WTC11 (cell line): ENCODE measurements around the gene KCNJ1. TPM values are rescaled to one million over a fixed set of nuclear protein-coding genes. Genes with fewer than 3 reads are reported as not detected.

Experiments used
- ATAC-seq: fragments of 200-7000 bp; cut with Tn5 transposase; 2 replicates; pipeline ENCODE4 v1.10.0; 2021; ENCODE audit warnings: mild to moderate bottlenecking, moderate library complexity
- CTCF ChIA-PET: fragments of 300-600 bp; sonication (Branson Sonifier 250); formaldehyde crosslinking; loops from one replicate; lab custom pipeline; 2021; ENCODE audit warnings: antibody characterized with exemption; lab: Charles Lee
- POLR2A ChIA-PET: fragments of 350-600 bp; sonication (Branson Sonifier 250); formaldehyde crosslinking; loops from one replicate; lab custom pipeline; 2021; ENCODE audit warnings: antibody characterized with exemption; lab: Charles Lee
- DNase-seq: peaks from one replicate; pipeline ENCODE4 v3.0.0; 2021; ENCODE audit warnings: low spot score
- H3K27ac Mint-ChIP-seq: 2 replicates; pipeline ENCODE4 v1.8.0; 2021; ENCODE audit warnings: mixed read lengths
- H3K27me3 Mint-ChIP-seq: 2 replicates; pipeline ENCODE4 v1.8.0; 2021; ENCODE audit warnings: low read depth, mild to moderate bottlenecking, moderate library complexity, mixed read lengths
- H3K36me3 Mint-ChIP-seq: 2 replicates; pipeline ENCODE4 v1.8.0; 2021; ENCODE audit warnings: mixed read lengths
- H3K4me1 Mint-ChIP-seq: 2 replicates; pipeline ENCODE4 v1.8.0; 2022; ENCODE audit warnings: mixed read lengths
- H3K4me3 Mint-ChIP-seq: 2 replicates; pipeline ENCODE4 v1.8.0; 2021; ENCODE audit warnings: mild to moderate bottlenecking, moderate library complexity, mixed read lengths
- H3K9me3 Mint-ChIP-seq: 2 replicates; pipeline ENCODE4 v1.8.0; 2021; ENCODE audit warnings: mixed read lengths
- AR ChIP-seq: fragments of 250-450 bp; sonication (Bioruptor Pico); IDR thresholded peaks from 2 replicates; pipeline ENCODE4 v1.9.0; 2021; ENCODE audit warnings: mild to moderate bottlenecking
- ATF2 ChIP-seq: sonication (generic); formaldehyde crosslinking; IDR thresholded peaks from 2 replicates; pipeline ENCODE4 v1.8.1; 2022; ENCODE audit warnings: low read depth, missing genetic modification reagents, borderline replicate concordance
- ATF6 ChIP-seq: sonication (generic); formaldehyde crosslinking; IDR thresholded peaks from 2 replicates; pipeline ENCODE4 v1.8.1; 2023; ENCODE audit warnings: mild to moderate bottlenecking, missing genetic modification reagents
- CBFB ChIP-seq: sonication (generic); formaldehyde crosslinking; IDR thresholded peaks from 2 replicates; pipeline ENCODE4 v1.8.1; 2022; ENCODE audit warnings: mild to moderate bottlenecking, low read depth, missing genetic modification reagents
- E2F4 ChIP-seq: sonication (generic); formaldehyde crosslinking; IDR thresholded peaks from 2 replicates; pipeline ENCODE4 v1.8.1; 2022; ENCODE audit warnings: low read depth, mild to moderate bottlenecking, moderate library complexity, missing genetic modification reagents, borderline replicate concordance
- ETV6 ChIP-seq: sonication (generic); formaldehyde crosslinking; IDR thresholded peaks from 2 replicates; pipeline ENCODE4 v1.8.1; 2022; ENCODE audit warnings: mild to moderate bottlenecking, missing genetic modification reagents
- FOXP1 ChIP-seq: sonication (generic); formaldehyde crosslinking; IDR thresholded peaks from 2 replicates; pipeline ENCODE4 v1.8.0; 2022; ENCODE audit warnings: missing genetic modification reagents, mild to moderate bottlenecking, moderate library complexity, borderline replicate concordance
- IRF1 ChIP-seq: sonication (generic); formaldehyde crosslinking; IDR thresholded peaks from 2 replicates; pipeline ENCODE4 v1.8.0; 2023; ENCODE audit warnings: missing genetic modification reagents
- JUN ChIP-seq: sonication (generic); formaldehyde crosslinking; IDR thresholded peaks from 2 replicates; pipeline ENCODE4 v1.8.0; 2023; ENCODE audit warnings: mild to moderate bottlenecking, missing genetic modification reagents
- NFE2L1 ChIP-seq: sonication (generic); formaldehyde crosslinking; IDR thresholded peaks from 2 replicates; pipeline ENCODE4 v1.8.1; 2023; ENCODE audit warnings: missing genetic modification reagents
- STAT6 ChIP-seq: sonication (generic); formaldehyde crosslinking; conservative IDR thresholded peaks from 2 replicates; pipeline ENCODE4 v1.8.1; 2023; ENCODE audit warnings: mild to moderate bottlenecking, low read depth, missing genetic modification reagents, moderate library complexity
- TEAD1 ChIP-seq: sonication (generic); formaldehyde crosslinking; IDR thresholded peaks from 2 replicates; pipeline ENCODE4 v1.8.0; 2022; ENCODE audit warnings: mild to moderate bottlenecking, missing genetic modification reagents
- USF1 ChIP-seq: sonication (generic); formaldehyde crosslinking; IDR thresholded peaks from 2 replicates; pipeline ENCODE4 v1.8.0; 2022; ENCODE audit warnings: mild to moderate bottlenecking, missing genetic modification reagents
- ZMAT4 ChIP-seq: fragments of 250-450 bp; sonication (Bioruptor Pico); IDR thresholded peaks from 2 replicates; pipeline ENCODE4 v1.9.0; 2021; ENCODE audit warnings: mild to moderate bottlenecking
- ZNF138 ChIP-seq: sonication (generic); formaldehyde crosslinking; conservative IDR thresholded peaks from 2 replicates; pipeline ENCODE4 v1.8.1; 2022; ENCODE audit warnings: mild to moderate bottlenecking, moderate library complexity, missing genetic modification reagents
- ZNF512 ChIP-seq: sonication (generic); formaldehyde crosslinking; IDR thresholded peaks from 2 replicates; pipeline ENCODE4 v1.8.1; 2022; ENCODE audit warnings: missing genetic modification reagents, borderline replicate concordance
- ZNF671 ChIP-seq: fragments of 250-450 bp; sonication (Bioruptor Pico); IDR thresholded peaks from 2 replicates; pipeline ENCODE4 v1.8.0; 2021; ENCODE audit warnings: mild to moderate bottlenecking
- total RNA-seq: library from RNA; stranded (reverse); gene quantifications from 3 replicates; pipeline ENCODE4 v1.2.3, GENCODE V29; 2021

The KCNJ1 gene
- total RNA-seq, 1 experiment from 2014 or later, result 0.24 TPM

- no peak for TF ChIP-seq ATF2 (CRISPR knock-in tag)
- no peak for TF ChIP-seq E2F4 (CRISPR knock-in tag)
- TF ChIP-seq NFE2L1 (CRISPR knock-in tag), result no peak
- TF ChIP-seq ATF6 (CRISPR knock-in tag), result no peak
Measured at GRCh38 chr11:128822130-128822529, 45.0 kb downstream of the KCNJ1 start (continued).

GRCh38 chr11:128821556-128821955 lies 45.5 kb downstream of the KCNJ1 start:
- CTCF ChIA-PET, result interaction anchor here (0.8 to 1.5 kb wide), 7 partner anchors 10 to 130 kb away, joined by 3 to 4 read pairs (median 3); no protein-coding TSS in a partner anchor
- H3K27ac Mint-ChIP-seq, result no peak overlapping the region
- H3K27me3 Mint-ChIP-seq, result peaks cover 15% of the 10 kb centered on the region
- H3K4me3 Mint-ChIP-seq, result no peak overlapping the region
- H3K9me3 Mint-ChIP-seq, result no peaks in the 10 kb centered on the region
- ATAC-seq, result no peak
- no peak for DNase-seq
- no peaks in the 10 kb centered on the region for H3K36me3 Mint-ChIP-seq
- POLR2A ChIA-PET, result no interaction called here
- TF ChIP-seq ZNF671 (CRISPR knock-in tag) (no peak), ZNF138 (CRISPR knock-in tag) (no peak), JUN (CRISPR knock-in tag) (no peak), USF1 (no peak), IRF1 (no peak), ZMAT4 (no peak), ATF6 (CRISPR knock-in tag) (no peak), CBFB (no peak), ETV6 (CRISPR knock-in tag) (no peak), ATF2 (CRISPR knock-in tag) (no peak), FOXP1 (CRISPR knock-in tag) (no peak), STAT6 (no peak), AR (CRISPR knock-in tag) (no peak), ZNF512 (no peak), NFE2L1 (CRISPR knock-in tag) (no peak), TEAD1 (CRISPR knock-in tag) (no peak)
- peaks cover 47% of the 10 kb centered on the region for H3K4me1 Mint-ChIP-seq
